Stimulated activated CD8-positive, alpha-beta memory T cell treated with anti-CD3 and anti-CD28 coated beads, Interleukin-4, amount 100 ng/mL, for 24 hours (primary cell): ENCODE data around the gene FBXO44.

Experiments
- DNase-seq: peaks from one replicate; pipeline ENCODE4 v3.0.0-alpha.2; 2020; ENCODE audit warnings: low read depth

Gene FBXO44

DNA sequence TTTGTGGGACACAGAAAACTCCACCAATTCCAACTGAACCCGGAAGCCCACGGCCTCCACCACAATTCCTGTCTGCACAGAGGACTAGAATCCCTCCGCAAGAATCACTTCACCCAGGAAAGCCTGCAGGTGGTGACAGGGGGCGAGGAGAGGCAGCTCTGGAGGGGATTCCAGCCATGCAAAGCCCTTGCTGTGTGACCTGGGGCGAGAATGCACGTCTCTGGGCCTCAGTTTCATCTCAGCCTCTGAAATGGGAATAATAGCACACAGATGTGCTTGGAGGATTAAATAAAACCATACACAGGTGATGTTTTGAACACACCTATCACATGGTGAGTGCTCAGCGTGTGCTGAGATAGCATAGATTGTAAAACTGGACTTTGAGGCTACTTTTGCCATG is 14.6 kb upstream of the FBXO44 start:
- no peak for DNase-seq

DNA sequence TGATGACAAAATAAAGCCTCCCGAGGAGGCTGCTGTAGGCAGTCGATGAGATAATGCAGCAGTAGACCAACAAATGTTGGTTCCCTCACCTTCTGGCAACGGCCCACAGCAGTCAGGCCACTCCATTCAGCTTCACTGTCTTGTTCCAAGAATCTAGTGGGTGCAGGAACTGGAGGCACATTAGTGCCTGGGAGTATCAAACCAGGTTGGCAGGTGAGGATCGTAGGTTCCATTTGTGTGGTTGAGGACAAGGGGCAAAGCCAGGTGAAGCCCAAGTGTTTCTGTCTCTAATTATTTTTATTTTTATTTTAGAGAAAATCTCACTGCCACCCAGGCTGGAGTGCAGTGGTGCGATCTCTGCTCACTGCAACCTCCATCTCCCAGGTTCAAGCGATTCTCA is 13.7 kb upstream of the FBXO44 start:
- no peak for DNase-seq

DNA sequence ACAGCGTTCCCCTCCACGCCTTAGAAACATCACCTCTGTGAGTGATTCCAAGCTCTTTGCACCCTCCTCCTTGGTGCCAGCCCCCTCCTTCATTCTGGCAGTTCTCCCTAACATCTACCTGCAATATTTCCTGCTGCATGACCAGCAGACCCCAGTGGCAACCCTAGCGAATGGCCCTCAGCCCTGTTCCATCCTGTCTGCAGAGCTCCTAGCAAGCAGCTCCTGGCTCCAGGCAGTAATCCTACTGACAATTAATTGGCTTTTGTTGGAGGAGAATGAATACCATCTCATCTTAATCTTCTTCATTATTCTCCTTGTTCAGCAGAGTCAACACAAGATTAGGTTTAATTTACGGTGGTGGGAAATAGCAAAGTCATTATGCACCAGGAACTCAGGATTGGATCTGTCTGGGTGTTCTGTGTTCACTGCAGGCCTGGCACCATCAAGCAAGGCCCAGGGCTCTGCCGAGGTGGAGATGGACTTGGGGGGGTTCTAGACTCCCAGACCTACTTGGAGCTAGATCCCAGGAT is 12.8 kb upstream of the FBXO44 start:
- no peak for DNase-seq

DNA sequence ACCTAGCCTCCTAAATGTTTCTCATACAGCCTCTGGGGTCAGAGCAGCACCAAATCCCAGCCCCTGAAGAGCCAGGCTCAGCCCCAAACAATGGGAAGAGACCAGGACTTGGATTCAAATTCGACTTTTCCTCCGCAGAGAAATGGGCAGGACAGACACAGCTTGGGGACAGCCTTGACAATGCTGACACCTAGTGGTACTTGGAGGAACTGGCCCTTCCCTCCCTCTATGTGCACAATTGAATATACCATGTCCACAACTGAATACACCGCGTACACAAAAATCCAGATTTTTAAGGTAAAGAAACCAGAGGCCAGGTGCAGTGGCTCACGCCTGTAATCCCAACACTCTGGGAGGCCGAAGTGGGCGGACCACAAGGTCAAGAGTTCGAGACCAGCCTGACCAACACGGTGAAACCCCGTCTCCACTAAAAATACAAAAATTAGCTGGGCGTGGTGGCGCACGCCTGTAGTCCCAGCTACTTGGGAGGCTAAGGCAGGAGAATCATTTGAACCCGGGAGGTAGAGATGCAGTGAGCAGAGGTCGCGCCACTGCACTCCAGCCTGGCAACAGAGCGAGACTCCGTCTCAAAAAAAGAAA is 12.2 kb upstream of the FBXO44 start:
- peak; percentile 53 for DNase-seq

DNA sequence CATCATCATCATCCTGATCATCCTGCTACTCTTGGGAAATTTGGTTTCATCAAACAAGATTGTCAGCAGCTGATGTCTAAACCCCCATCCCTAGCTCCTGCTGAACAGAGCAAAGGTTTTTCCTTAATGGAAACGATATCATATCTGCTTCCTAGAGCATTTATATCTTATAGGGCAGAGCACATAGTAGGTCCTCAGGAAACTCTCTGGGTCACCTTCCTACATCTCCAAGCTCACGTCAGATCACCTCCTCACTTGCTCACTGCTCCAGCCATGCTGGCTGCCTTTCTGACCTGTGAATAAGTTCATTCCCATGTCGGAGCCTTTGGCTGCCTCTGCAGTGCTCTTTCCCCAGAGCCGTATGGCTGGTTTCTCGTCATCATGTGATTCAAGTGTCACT is 10.9 kb upstream of the FBXO44 start:
- DNase-seq, result no peak

DNA sequence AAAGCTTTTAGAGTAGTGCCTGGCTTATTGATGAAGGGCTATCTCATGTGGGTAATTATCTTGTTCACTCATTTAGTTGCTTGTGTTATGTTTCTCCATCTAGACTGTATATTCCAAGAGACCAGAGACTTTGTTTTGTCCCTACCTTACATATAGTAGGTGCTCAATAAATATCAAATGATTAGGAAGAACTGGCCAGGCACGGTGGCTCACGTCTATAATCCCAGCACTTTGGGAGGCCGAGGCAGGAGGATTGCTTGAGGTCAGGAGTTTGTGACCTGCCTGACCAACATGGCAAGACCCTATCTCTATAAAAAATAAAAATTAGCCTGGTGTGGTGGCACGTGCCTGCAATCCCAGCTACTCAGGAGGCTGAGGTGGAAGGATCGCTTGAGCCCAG is 9.4 kb upstream of the FBXO44 start:
- DNase-seq, result no peak

DNA sequence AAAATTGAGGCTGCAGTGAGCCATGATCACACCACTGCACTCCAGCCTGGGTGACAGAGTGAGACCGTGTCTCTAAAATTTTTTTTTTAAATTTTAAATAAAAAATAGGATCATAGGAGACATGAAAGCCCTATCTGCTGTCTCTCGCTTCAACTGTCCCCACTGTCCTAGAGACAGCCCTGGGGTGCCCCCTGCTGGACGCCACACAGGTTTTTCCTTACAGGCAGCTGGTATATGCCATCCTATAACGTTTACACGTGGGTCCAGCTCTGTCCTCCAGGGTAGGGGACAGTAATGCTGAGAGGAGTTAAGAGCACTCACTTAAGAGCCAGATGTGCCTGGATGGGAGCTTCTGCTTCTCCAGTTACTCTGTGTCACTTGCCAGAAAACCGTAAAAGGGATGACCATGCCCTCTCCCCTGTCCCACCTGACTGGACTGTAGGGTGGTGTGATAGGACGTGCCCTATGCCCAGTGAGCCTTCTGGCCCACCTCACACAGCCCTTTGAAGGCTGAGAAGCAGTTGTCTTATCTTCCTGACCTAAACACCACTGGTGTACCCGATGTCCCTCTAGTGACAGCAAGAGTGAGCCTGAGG is 8.9 kb upstream of the FBXO44 start:
- DNase-seq, result peak; percentile 76

DNA sequence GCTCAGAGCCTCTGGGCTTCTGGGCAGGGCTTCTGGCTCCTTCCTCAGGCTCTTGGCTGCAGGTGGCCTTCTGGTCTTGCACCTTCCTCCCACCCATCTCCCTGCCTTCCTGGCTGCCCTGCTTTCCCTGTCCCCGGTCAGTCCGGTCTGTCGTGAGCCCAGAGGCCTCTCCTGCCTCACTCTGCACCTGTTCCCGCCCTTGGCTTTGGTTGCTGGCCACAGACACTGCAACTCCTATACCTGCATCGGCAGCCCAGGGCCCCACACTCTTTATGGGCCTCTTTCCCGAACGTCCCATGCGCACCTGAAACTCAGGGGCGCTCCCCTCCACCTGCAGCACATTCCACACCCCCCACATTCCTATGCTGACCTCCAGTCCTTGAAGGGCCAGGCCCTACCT is 8.4 kb upstream of the FBXO44 start:
- DNase-seq, result no peak

DNA sequence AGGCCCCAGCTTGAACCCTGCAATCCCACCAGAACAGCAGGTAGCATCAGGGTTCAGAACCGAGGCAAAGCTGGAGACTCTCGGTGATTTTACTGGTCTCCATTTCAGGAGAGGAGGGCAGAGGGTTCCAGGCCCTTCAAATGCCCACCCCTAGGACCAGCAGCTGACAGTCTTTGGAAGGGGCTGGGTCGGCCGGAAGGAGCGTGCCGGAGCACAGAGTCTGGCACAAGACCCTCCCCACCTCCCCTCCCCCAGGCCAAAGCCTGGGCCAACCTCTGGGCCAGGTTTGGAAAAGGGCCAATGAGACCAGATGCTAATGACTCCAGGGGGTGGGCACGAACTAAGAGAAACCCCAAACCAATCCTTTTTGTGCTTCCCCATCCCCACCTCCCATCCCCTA is 7.3 kb upstream of the FBXO44 start:
- DNase-seq, result no peak

DNA sequence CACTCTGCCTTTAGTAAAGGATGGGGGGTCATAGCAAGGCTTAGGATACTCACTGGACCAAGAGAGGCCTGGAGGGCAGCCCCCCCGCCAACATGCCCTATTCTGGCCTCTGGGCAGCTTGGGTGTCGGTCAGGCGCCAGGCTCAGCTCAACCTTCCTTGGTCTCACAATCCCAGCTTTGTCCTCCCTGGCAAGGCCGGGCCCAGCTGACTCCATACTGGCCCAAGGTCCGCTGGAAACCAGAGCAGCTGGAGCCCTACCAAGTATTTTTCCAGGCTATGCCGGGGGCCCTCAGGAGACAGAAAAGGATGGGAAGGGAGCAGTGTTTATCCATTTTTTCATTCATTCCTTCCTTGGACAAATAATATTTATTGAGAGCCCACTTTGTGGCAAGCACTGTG is 6.6 kb upstream of the FBXO44 start:
- no peak for DNase-seq

DNA sequence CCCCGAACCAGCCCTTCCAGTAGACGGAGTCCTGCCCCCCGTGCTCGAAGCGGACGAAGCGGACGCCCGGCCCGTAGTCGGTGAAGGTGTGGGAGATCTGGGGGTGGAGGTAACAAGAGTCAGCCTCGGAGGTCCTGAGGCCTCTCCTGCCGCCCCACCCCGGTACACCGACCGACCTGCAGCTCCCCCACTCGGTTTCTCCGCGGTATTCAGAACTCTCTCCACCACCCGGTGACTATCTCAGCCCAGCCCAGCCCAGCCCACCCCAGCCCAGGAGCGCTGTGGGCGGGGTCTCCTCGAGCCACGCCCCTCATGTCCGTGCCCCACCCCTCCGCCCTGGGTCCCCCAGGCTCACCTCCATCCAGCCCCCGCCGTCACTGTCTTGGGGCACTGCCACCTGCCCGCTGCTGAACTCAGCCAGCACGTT is 5.9 kb upstream of the FBXO44 start:
- no peak for DNase-seq

DNA sequence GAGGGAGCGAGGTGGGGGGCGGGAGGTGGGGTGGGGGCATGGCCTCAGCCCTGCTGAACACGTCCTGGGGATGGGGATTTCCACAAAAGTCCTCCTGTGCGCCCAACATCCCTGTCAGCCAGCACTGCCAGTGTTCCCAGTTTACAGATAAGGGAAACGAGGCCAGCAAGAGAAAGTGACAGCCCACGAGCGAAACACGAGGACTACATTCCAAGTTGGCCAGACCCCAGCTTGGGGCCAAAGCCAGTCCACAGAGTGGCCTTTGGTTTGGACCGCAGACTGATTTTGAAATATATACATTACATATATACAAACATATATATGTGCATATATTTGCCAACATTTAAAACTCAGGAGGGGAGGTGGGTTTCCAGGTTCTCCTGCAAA is 5.4 kb upstream of the FBXO44 start:
- DNase-seq, result no peak

DNA sequence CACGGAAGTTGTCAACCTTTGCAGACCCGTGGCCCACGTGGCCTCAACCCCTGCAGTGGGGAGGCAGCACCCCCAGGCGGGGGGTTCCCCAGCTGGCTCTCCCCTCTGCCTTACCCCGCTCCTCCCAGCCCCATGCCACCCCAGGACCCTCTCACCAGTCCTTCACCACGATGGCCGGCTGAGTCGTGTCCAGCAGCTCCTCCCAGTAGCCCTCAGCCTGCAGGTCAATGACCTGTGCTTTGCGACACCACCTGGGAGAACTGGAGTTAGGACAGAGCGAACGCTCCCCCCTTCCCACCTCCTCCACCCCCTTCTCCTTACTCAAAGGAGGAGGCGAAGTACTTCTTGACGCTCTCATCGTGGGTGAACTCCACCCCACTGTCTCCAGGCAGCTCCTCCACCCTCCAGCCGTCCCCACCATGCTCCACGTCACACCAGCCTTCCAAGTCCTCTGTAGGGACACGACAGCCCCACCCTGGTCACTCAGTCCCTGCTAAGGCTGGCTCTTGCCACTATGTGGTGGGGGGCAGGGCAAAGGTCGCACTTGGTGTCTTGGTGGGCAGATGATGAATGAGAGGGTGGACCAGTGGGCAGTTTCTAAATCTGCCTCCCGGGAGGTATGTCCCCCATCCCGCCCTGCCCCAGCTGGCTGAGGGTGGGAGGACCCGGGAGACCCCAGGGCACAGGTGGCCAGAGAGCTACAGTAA is 4.9 kb upstream of the FBXO44 start:
- DNase-seq, result no peak

DNA sequence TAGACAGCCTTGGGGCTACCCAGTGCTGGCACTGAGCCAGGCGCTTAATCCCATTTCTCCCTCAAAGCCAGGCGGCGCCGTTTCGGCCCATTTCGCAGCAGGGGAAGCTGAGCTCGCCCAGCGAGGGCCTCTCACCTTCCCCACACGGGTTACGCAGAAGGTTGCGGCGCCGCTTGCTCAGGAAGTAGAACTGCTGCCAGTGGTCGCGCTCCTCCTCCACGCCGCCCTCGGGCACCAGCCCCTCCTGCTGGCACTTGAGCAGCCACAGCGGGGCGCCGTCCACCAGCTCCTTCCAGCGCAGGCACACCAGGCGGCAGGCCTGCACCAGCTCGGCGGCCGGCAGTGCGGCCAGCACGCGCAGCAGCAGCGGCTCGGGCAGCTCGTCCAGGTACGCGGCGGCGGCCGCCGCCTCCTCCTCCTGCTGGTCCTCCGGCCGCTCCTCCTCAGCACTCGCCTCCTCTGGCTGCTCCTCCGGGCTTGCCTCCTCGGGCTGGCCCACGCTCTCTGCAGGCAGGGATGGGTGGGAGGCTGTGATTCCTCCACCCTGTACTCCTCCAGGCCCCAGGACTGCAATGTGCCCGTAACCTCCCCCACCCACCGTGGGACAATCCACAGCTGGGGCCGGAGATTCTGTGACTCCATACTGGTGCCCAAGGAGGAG is 4.2 kb upstream of the FBXO44 start:
- peak; percentile 78 for DNase-seq

DNA sequence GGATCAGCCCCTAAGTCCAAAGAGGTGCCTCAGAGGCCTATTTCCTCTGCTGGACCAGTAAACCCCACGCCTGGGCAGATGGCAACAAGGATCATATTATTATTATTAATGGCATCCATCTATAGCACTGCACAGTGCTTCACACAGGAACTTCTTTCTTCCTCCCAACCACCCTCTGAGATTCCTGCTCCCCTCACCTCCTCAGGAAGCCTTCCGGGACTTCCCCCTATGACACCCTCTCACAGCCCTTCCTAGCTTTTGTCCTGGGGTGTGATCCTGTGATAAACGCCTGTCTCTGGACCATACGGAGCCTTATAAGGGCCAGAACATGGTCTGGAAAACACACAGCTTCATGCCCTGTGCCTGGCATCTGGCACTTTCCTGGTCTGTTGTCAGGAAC is 3.7 kb upstream of the FBXO44 start:
- no peak for DNase-seq

DNA sequence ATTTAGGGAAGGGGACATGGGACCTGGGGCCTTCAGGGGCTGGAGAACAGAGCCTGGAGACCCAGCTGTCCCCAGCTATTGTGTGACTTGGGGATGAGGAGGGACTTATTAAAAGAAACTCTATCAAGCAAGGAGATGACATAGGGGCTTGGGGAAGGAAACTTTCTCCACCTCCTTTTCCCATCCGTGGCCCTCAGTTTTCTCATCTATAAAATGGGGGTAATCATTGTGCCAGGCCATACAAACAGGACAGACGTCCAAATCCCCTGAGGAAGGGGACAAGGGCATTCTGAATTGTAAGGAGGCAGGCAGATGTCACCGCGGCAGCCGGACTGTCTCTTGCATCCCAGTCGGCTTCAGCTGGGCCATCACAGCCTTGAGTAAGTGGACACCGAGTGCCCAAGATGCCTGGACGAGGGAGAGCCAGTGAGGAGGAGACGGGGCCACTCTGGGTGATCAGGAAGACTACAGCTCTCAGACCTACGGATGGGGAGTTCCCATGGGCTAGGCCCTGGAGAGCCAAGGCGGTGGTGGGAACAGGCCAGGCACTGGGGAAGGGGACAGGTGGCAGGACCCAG is 2.4 kb upstream of the FBXO44 start:
- no peak for DNase-seq

DNA sequence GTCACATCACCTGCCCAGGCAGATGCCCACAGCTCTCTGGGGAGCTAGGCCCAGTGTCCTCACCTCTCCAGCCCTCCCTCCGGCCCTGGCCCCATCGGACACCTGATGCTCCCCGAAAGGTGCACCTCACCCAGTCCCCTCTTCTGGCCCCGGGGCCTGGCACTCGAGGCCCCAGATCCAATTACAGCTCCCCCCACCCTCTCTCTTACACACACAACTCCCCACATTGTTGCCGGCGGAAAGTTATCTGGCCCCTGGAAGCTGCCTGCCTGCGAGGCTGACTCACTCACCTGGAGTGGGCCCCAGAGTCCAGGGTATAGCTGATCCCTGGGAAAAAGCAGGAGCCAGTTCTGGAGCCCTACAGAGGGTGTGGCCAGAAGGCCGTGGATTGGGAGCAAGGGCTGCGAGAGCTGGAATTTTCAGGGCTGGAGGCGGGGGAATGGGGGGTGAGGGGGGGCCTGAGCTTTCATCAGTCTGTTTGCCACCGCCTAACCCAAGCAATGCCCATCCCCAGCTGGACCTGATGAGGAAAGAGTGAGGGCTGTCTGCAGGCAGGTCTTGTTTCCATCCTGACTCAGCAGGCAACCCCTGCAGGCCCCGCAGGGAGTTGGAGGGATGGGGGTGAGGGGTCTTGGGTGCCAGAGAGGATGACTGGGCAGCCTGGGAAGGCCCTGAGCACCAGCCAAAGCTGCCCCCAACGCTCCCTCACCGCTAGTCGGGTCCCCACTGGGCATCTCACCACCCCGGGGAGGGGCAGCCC is 1.4 kb upstream of the FBXO44 start:
- DNase-seq, result no peak

DNA sequence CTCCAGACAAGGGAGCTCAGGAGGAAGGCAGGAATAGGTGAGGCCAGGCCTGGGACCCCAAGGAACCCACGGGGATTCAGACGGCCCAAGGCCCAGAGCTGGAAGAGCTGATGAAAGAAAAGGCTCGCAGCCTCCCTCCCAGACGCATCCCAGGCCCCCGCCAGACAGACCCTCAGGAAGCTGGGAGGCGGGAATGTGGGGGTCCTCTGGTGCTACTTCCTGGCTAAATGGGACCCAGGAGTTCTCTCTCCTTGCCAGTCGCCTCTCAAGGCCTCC is 878 bp upstream of the FBXO44 start:
- DNase-seq, result no peak

DNA sequence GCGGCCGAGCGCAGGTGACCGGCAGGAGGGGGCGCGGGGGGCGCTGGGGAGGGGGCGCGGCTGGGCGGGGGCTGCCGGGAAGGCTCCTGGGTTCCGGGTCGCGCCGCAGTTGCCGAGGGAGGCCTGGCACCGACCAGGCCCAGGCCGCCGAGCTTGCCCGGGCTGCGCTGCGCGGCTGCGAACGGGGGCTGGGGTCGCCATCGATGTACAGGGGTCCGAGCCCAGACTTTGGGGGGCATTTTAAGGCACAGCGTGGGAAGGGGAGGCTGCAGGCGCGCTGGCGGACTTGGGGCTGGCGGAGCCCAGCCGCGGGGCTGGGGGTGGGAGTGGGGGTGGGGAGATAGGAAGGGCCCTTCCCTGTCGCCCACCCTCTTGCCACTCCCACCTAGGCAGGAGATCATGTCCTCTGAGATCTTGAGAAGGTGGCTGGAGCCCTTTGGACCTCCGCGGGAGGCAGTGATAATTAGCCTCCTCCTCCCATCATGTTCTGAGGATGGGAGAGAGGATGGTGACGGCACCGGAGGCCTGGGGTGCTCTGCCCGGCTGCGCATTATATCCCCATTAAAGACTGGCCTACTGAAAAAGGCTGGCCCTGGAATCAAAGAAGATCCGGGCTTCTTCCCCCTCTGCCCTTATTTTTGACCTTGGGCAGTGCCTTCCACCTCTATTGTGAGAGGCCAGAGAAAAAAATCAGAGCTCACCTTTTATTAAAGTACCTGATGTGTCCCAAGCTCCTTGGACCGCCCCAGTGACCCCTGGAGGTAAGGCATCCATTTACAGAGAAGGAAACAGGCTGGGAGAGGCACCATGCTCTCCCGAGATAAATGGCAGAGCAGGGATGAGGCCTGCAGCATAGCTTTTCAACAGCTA is 497 bp downstream of the FBXO44 start:
- DNase-seq, result no peak

DNA sequence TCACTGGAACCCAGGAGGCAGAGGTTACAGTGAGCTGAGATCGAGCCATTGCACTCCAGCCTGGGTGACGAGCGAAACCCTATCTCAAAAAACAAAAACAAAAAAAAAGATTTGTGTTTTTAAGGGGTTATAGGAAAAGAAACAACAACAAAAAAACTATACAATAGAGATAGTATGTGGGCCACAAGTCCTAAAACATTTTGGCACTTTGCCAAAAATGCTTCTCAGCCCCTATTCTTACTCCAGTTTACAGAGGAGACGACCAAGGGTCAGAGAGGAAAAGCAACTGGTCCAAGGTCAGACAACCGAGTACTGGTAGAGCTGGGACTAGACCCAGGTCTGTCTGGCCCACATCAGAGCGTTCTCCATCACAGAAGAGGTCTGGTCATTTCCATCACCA is 3.0 kb downstream of the FBXO44 start:
- no peak for DNase-seq

DNA sequence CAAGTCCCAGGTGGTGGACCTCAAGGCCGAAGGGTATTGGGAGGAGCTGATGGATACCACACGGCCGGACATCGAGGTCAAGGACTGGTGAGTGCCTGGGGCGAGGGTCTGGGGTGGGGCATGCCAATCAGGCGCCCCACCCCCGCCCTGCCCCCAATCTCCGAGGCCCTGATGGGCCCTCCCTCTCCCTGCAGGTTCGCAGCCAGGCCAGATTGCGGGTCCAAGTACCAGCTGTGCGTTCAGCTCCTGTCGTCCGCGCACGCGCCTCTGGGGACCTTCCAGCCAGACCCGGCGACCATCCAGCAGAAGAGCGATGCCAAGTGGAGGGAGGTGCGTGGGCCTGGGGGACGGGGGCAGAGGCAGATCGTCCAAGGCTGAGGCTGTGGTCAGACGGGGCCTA is 3.9 kb downstream of the FBXO44 start:
- DNase-seq, result no peak
